ENCODE data around the gene TMEM214.

Gene TMEM214

DNA sequence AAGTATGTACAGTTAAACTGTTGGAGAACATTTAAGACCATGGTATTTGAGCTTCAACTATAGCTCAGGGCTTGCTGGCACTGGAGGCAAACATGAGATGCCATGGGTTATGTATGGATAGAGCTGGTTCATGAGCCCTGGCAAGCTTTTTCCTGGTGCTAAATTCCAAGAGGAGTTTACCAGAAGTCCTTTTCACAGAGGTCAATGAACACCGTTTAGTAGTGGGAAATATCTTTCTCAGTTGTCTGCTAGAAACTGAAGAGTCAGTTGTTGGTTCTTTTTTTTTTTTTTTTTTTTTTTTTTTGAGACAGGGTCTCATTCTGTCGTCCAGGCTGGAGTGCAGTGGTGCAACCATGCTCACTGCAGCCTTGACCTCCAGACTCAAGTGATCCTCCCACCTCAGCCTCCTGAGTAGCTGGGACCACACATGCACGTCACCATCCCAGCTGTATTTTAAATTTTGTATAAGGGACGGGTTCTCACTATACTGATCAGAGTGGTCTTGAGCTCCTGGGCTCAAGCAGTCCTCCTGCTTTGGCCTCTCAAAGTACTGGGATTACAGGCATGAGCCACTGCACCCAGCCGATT, 55.2 kb downstream of the TMEM214 start:
- no peak for DNase-seq (ENCODE audit: low read depth)
- no peak for TF ChIP-seq CTCF (IDR thresholded peaks at IDR 0.05; ENCODE audit: low read depth, low read length, missing control alignments)
- H3K4me3 ChIP-seq (ENCODE audit: low read depth, low read length), result no peak overlapping the region

- no peak for DNase-seq (ENCODE audit: low read depth)
- no peak overlapping the region for H3K4me3 ChIP-seq (ENCODE audit: low read depth, low read length)
- no peak for TF ChIP-seq CTCF (IDR thresholded peaks at IDR 0.05; ENCODE audit: low read depth, low read length, missing control alignments)
Observed at GRCh38 chr2:27088634-27089033, 55.9 kb downstream of the TMEM214 start.

- H3K4me3 ChIP-seq (ENCODE audit: low read depth, low read length), result no peak overlapping the region
- no peak for DNase-seq (ENCODE audit: low read depth)
- TF ChIP-seq CTCF (IDR thresholded peaks at IDR 0.05; ENCODE audit: low read depth, low read length, missing control alignments), result no peak
Observed at GRCh38 chr2:27089111-27089954, 56.6 kb downstream of the TMEM214 start.

Data from GM12864 (cell line).